Testis (tissue), 2 donors: Measurements from ENCODE around the gene MPZL3.

Experiments
- CTCF ChIP-seq, 3 experiments: fragments of 450-650 bp in 2 of 3; fragments of 200-600 bp in 1 of 3; sonication (generic) in 1 of 3; IDR thresholded peaks; one replicate each; pipeline ENCODE4 v1.5.1; 2016 to 2019; ENCODE audit warnings: antibody characterized with exemption in 3 of 3, mild to moderate bottlenecking in 2 of 3, moderate library complexity in 1 of 3
- POLR2A ChIP-seq: fragments of 450-650 bp; IDR thresholded peaks from one replicate; pipeline ENCODE4 v1.6.1; 2017; ENCODE audit warnings: antibody characterized with exemption, mild to moderate bottlenecking, moderate library complexity

DNA sequence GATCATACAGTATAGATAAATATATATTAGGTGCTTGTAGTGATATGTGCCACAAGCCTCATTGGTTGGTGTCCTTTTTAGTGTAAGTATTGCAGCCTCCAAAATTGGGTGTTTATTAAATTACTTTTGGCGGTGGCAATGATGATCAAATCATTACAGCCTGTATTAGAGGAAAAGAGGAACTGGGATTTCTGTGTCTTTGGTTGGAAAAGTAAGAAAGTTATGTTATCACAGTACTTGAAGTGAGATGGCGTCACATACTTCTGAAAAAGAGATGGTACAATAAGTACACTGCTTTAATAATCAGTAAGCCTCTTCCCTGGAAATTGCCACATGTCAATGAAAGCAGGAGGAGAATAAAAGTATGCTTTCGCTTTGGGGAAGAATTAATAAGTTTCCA lies 523 bp upstream of the MPZL3 start:
- TF ChIP-seq CTCF (IDR thresholded peaks at IDR 0.05) (no peak), POLR2A (no peak)
